ENCODE results near the gene EMD. TPM values are rescaled to one million over a fixed set of nuclear protein-coding genes. Genes with fewer than 3 reads are reported as not detected.
A peak's percentile ranks its signal among the peaks of the same experiment; 100 is the strongest.

EMD gene
- total and polyA plus RNA-seq, 2 of the 13 experiments (the other 11 are each of a cell fraction or from before 2014, with no cell fraction given), result 14.5 to 14.9 TPM

DNA sequence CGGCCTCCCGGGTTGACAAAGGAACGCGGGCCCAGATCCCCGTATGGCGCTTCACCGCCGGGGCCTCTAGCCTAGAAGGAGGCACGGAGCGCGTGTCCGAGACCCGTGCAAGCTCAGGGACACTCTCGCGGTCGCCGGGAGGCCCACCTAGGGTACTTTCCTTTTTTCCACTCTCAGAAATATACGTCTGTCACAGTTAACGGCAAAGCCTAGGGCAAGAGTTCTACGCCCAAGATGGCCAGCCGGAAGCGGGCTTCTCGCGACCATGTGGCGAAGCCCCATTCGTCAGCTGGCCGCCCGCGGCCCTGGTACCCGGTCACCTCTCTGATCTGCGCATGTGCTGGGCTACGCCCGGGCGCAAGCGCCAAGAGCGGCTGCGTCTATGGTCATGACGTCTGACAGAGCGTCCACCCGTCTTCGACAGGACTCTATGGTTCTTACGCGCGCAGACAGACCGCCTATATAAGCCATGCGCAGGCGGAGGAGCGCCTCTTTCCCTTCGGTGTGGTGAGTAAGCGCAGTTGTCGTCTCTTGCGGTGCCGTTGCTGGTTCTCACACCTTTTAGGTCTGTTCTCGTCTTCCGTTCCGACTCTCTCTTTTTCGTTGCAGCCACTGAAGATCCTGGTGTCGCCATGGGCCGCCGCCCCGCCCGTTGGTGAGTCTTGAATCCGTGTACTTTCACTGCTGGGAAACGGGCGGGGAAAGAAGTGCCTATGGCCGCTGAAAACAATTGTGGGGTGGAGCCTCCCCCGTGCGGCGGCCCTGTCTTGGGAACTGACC, 19.0 kb downstream of the EMD start, which contains the start of gene RPL10 (continued):
- TF ChIP-seq, protein P1, sequence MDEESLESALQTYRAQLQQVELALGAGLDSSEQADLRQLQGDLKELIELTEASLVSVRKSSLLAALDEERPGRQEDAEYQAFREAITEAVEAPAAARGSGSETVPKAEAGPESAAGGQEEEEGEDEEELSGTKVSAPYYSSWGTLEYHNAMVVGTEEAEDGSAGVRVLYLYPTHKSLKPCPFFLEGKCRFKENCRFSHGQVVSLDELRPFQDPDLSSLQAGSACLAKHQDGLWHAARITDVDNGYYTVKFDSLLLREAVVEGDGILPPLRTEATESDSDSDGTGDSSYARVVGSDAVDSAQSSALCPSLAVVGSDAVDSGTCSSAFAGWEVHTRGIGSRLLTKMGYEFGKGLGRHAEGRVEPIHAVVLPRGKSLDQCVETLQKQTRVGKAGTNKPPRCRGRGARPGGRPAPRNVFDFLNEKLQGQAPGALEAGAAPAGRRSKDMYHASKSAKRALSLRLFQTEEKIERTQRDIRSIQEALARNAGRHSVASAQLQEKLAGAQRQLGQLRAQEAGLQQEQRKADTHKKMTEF (CRISPR knock-in tag; IDR thresholded peaks at IDR 0.05), result peak; percentile 12; the same call in 1 of the 2 replicates
- TF ChIP-seq, protein P2, sequence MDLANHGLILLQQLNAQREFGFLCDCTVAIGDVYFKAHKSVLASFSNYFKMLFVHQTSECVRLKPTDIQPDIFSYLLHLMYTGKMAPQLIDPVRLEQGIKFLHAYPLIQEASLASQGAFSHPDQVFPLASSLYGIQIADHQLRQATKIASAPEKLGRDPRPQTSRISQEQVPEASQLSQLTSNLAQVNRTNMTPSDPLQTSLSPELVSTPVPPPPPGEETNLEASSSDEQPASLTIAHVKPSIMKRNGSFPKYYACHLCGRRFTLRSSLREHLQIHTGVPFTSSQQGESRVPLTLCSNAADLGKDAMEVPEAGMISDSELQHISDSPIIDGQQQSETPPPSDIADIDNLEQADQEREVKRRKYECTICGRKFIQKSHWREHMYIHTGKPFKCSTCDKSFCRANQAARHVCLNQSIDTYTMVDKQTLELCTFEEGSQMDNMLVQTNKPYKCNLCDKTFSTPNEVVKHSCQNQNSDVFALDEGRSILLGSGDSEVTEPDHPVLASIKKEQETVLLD (CRISPR knock-in tag; IDR thresholded peaks at IDR 0.05; ENCODE audit: low read depth), result no peak
- TF ChIP-seq ZNF281 (CRISPR knock-in tag; IDR thresholded peaks at IDR 0.05; ENCODE audit: borderline replicate concordance), result no peak
- no peak for TF ChIP-seq ERF (CRISPR knock-in tag; IDR thresholded peaks at IDR 0.05)
- TF ChIP-seq MAFK (conservative IDR thresholded peaks at IDR 0.05 in 1 of 2, IDR thresholded peaks at IDR 0.05 in 1 of 2; ENCODE audit: low read length in 2 of 2), result no peak
- TF ChIP-seq NR2F1 (CRISPR knock-in tag; IDR thresholded peaks at IDR 0.05), result no peak
- TF ChIP-seq ZNF136 (CRISPR knock-in tag; IDR thresholded peaks at IDR 0.05; ENCODE audit: low read depth), result no peak
- TF ChIP-seq RFX1 (IDR thresholded peaks at IDR 0.05), result no peak
- no peak for TF ChIP-seq TCF12 (IDR thresholded peaks at IDR 0.05)
- 0 out of 2 replicates have a peak, but pooled peaks have one; percentile 42 for TF ChIP-seq TCF12 (CRISPR knock-in tag; IDR thresholded peaks at IDR 0.05)
- no peak for TF ChIP-seq ZNF350 (CRISPR knock-in tag; IDR thresholded peaks at IDR 0.05; ENCODE audit: borderline replicate concordance, low read depth)
- TF ChIP-seq NFYC (CRISPR knock-in tag; IDR thresholded peaks at IDR 0.05), result peak; percentile 73
- TF ChIP-seq, protein P3, sequence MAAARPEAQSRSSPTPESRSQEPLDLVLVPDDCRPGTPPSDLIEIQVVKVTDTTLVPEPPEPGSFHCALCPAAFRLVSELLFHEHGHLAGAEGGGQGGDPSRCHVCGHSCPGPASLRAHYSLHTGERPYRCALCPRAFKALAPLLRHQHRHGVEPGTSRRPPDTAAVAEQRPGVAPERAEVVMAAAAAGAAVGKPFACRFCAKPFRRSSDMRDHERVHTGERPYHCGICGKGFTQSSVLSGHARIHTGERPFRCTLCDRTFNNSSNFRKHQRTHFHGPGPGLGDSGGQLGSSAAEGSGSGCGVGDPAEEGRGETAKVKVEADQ (CRISPR knock-in tag; IDR thresholded peaks at IDR 0.05; ENCODE audit: borderline replicate concordance), result no peak
- TF ChIP-seq ZNF883 (CRISPR knock-in tag; IDR thresholded peaks at IDR 0.05; ENCODE audit: not compliant biosample characterization), result no peak
- TF ChIP-seq, protein P4, sequence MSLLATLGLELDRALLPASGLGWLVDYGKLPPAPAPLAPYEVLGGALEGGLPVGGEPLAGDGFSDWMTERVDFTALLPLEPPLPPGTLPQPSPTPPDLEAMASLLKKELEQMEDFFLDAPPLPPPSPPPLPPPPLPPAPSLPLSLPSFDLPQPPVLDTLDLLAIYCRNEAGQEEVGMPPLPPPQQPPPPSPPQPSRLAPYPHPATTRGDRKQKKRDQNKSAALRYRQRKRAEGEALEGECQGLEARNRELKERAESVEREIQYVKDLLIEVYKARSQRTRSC (CRISPR knock-in tag; IDR thresholded peaks at IDR 0.05; ENCODE audit: low read depth), result no peak
- no peak for TF ChIP-seq NR2C2 (CRISPR knock-in tag; IDR thresholded peaks at IDR 0.05; ENCODE audit: borderline replicate concordance)
- TF ChIP-seq ZBTB38 (CRISPR knock-in tag; IDR thresholded peaks at IDR 0.05), result 0 out of 2 replicates have a peak, but pooled peaks have one; percentile 16
- no peak for TF ChIP-seq FOXA3 (CRISPR knock-in tag; IDR thresholded peaks at IDR 0.05)
- TF ChIP-seq ZNF263 (CRISPR knock-in tag; IDR thresholded peaks at IDR 0.05), result no peak
